HEK293T (cell line): ENCODE data around the gene TEX30.

ENCODE experiments used
- ARNT ChIP-seq: fragments of 450-650 bp; IDR thresholded peaks from 2 replicates; pipeline ENCODE4 v1.6.1; 2017; ENCODE audit warnings: mild to moderate bottlenecking
- CTBP1 ChIP-seq: fragments of 450-650 bp; IDR thresholded peaks from 2 replicates; pipeline ENCODE4 v1.6.1; 2016; ENCODE audit warnings: borderline replicate concordance
- ELF4 ChIP-seq: fragments of 450-650 bp; IDR thresholded peaks from 2 replicates; pipeline ENCODE4 v1.6.1; 2017; ENCODE audit warnings: antibody characterized with exemption
- FOXK2 ChIP-seq: fragments of 450-650 bp; IDR thresholded peaks from 2 replicates; pipeline ENCODE4 v1.6.1; 2016; ENCODE audit warnings: mild to moderate bottlenecking
- FOXM1 ChIP-seq: fragments of 450-650 bp; IDR thresholded peaks from 2 replicates; pipeline ENCODE4 v1.6.1; 2017; ENCODE audit warnings: mild to moderate bottlenecking, borderline replicate concordance
- HDGF ChIP-seq: fragments of 450-650 bp; IDR thresholded peaks from 2 replicates; pipeline ENCODE4 v1.6.1; 2017; ENCODE audit warnings: antibody characterized with exemption, borderline replicate concordance
- LEF1 ChIP-seq: fragments of 450-650 bp; IDR thresholded peaks from 2 replicates; pipeline ENCODE4 v1.6.1; 2017; ENCODE audit warnings: mild to moderate bottlenecking, borderline replicate concordance
- NFRKB ChIP-seq: fragments of 450-650 bp; IDR thresholded peaks from 2 replicates; pipeline ENCODE4 v1.6.1; 2016; ENCODE audit warnings: mild to moderate bottlenecking, moderate library complexity
- PKNOX1 ChIP-seq: fragments of 450-650 bp; IDR thresholded peaks from 2 replicates; pipeline ENCODE4 v1.6.1; 2016
- SP1 ChIP-seq: fragments of 450-650 bp; IDR thresholded peaks from 2 replicates; pipeline ENCODE4 v1.6.1; 2017
- SUZ12 ChIP-seq: fragments of 450-650 bp; IDR thresholded peaks from 2 replicates; pipeline ENCODE4 v1.6.1; 2016; ENCODE audit warnings: mild to moderate bottlenecking
- TARDBP ChIP-seq: fragments of 450-650 bp; IDR thresholded peaks from 2 replicates; pipeline ENCODE4 v1.6.1; 2016
- ZNF384 ChIP-seq: fragments of 450-650 bp; IDR thresholded peaks from 2 replicates; pipeline ENCODE4 v1.6.1; 2016

GRCh38 chr13:102815788-102816187 lies 42.2 kb upstream of the TEX30 start:
- no peak for TF ChIP-seq SP1
- no peak for TF ChIP-seq FOXK2
- TF ChIP-seq PKNOX1, result no peak
- no peak for TF ChIP-seq CTBP1
- no peak for TF ChIP-seq ELF4
- TF ChIP-seq FOXM1, result no peak
- TF ChIP-seq ARNT, result no peak
- TF ChIP-seq NFRKB, result no peak
- no peak for TF ChIP-seq LEF1
- no peak for TF ChIP-seq ZNF384
- TF ChIP-seq SUZ12, result no peak
- TF ChIP-seq HDGF, result no peak
- TF ChIP-seq TARDBP, result no peak
